COLO829 (cell line): ENCODE measurements around the gene MAFF.

Experiments used
- DNase-seq: peaks from one replicate; pipeline ENCODE4 v3.0.0; 2012; ENCODE audit warnings: low spot score

The MAFF gene

GRCh38 chr22:38248280-38248679 lies 46.5 kb downstream of the MAFF start:
- no peak for DNase-seq

- DNase-seq, result no peak
Observed at GRCh38 chr22:38249301-38249700, 47.5 kb downstream of the MAFF start.

GRCh38 chr22:38249803-38250642 lies 48.2 kb downstream of the MAFF start:
- no peak for DNase-seq

GRCh38 chr22:38250643-38251340 lies 49.0 kb downstream of the MAFF start:
- DNase-seq, result no peak

- DNase-seq, result no peak
Observed at GRCh38 chr22:38251341-38251692, 49.5 kb downstream of the MAFF start.

GRCh38 chr22:38255697-38256096 lies 53.9 kb downstream of the MAFF start:
- DNase-seq, result no peak

- no peak for DNase-seq
Observed at GRCh38 chr22:38257181-38257580, 55.4 kb downstream of the MAFF start.

GRCh38 chr22:38257650-38258250 lies 56.0 kb downstream of the MAFF start:
- no peak for DNase-seq

- no peak for DNase-seq
Observed at GRCh38 chr22:38258895-38259294, 57.1 kb downstream of the MAFF start.

GRCh38 chr22:38259370-38259769 lies 57.6 kb downstream of the MAFF start:
- DNase-seq, result no peak

GRCh38 chr22:38260761-38261681 lies 59.2 kb downstream of the MAFF start:
- DNase-seq, result no peak

GRCh38 chr22:38262051-38262795 lies 60.4 kb downstream of the MAFF start:
- no peak for DNase-seq

- no peak for DNase-seq
Observed at GRCh38 chr22:38264322-38264843, 62.6 kb downstream of the MAFF start.
